Trophoblast cell (in vitro differentiated cells and primary cell): ENCODE measurements around the gene DAB1.

Experiments used
- DNase-seq, 2 donors: peaks; one replicate each; pipeline ENCODE4 v3.0.0-alpha.2; 2016
- H2AFZ ChIP-seq: 2 replicates; pipeline ENCODE4 v1.6.1; 2013; ENCODE audit warnings: low read length, moderate library complexity, mild to moderate bottlenecking; ENCODE audit not compliant: insufficient read depth, poor library complexity
- H2AK5ac ChIP-seq: 2 replicates; pipeline ENCODE4 v1.6.1; 2013; ENCODE audit warnings: mild to moderate bottlenecking, low read length
- H2BK120ac ChIP-seq: 2 replicates; pipeline ENCODE4 v1.6.1; 2013; ENCODE audit warnings: low read length, mild to moderate bottlenecking, moderate library complexity; ENCODE audit not compliant: insufficient read depth, poor library complexity
- H2BK12ac ChIP-seq: 2 replicates; pipeline ENCODE4 v1.6.1; 2013; ENCODE audit warnings: mild to moderate bottlenecking, low read length, moderate library complexity
- H2BK5ac ChIP-seq: 2 replicates; pipeline ENCODE4 v1.6.1; 2013; ENCODE audit warnings: low read length, low read depth, moderate library complexity, mild to moderate bottlenecking; ENCODE audit not compliant: poor library complexity
- H3K14ac ChIP-seq: 2 replicates; pipeline ENCODE4 v1.6.1; 2013; ENCODE audit warnings: mild to moderate bottlenecking, low read length
- H3K18ac ChIP-seq: 2 replicates; pipeline ENCODE4 v1.6.1; 2013; ENCODE audit warnings: mild to moderate bottlenecking, low read length
- H3K23ac ChIP-seq: 2 replicates; pipeline ENCODE4 v1.6.1; 2013; ENCODE audit warnings: low read length
- H3K27ac ChIP-seq: 2 replicates; pipeline ENCODE4 v1.5.1; 2013; ENCODE audit warnings: low read depth, mild to moderate bottlenecking, inconsistent platforms, low read length, moderate library complexity
- H3K27me3 ChIP-seq: 2 replicates; pipeline ENCODE4 v1.6.1; 2013; ENCODE audit warnings: inconsistent platforms, mild to moderate bottlenecking, low read length, moderate library complexity; ENCODE audit not compliant: insufficient read depth
- H3K36me3 ChIP-seq, 2 experiments: 1 replicate in 1 of 2; 2 replicates in 1 of 2; pipeline ENCODE4 v1.6.1; 2013; ENCODE audit warnings: low read length in 2 of 2, mild to moderate bottlenecking in 2 of 2, moderate library complexity in 1 of 2; ENCODE audit not compliant: insufficient read depth in 2 of 2, control insufficient read depth in 1 of 2
- H3K4ac ChIP-seq: 2 replicates; pipeline ENCODE4 v1.6.1; 2013; ENCODE audit warnings: low read depth, mild to moderate bottlenecking, low read length, moderate library complexity
- H3K4me1 ChIP-seq, 2 experiments: 1 replicate in 1 of 2; 2 replicates in 1 of 2; pipeline ENCODE4 v1.6.1; 2013; ENCODE audit warnings: low read length in 2 of 2, mild to moderate bottlenecking in 2 of 2, moderate library complexity in 1 of 2; ENCODE audit not compliant: insufficient read depth in 2 of 2, control insufficient read depth in 1 of 2
- H3K4me2 ChIP-seq: 2 replicates; pipeline ENCODE4 v1.6.1; 2013; ENCODE audit warnings: inconsistent platforms, mild to moderate bottlenecking, low read length, moderate library complexity
- H3K4me3 ChIP-seq: 2 replicates; pipeline ENCODE4 v1.5.1; 2013; ENCODE audit warnings: mild to moderate bottlenecking, low read depth, low read length, inconsistent platforms
- H3K79me1 ChIP-seq: one replicate; pipeline ENCODE4 v1.6.1; 2013; ENCODE audit warnings: low read length
- H3K79me2 ChIP-seq: 2 replicates; pipeline ENCODE4 v1.6.1; 2013; ENCODE audit warnings: low read length, mild to moderate bottlenecking; ENCODE audit not compliant: control insufficient read depth, insufficient read depth, poor library complexity
- H3K9ac ChIP-seq: 2 replicates; pipeline ENCODE4 v1.6.1; 2013; ENCODE audit warnings: mild to moderate bottlenecking, low read length
- H3K9me3 ChIP-seq: 2 replicates; pipeline ENCODE4 v1.6.1; 2013; ENCODE audit warnings: low read depth, mild to moderate bottlenecking, control low read depth, inconsistent platforms, low read length; ENCODE audit not compliant: insufficient read depth
- H4K12ac ChIP-seq: 2 replicates; pipeline ENCODE4 v1.6.1; 2013; ENCODE audit warnings: low read depth, mild to moderate bottlenecking, low read length, moderate library complexity
- H4K8ac ChIP-seq: 2 replicates; pipeline ENCODE4 v1.6.1; 2013; ENCODE audit warnings: low read depth, mild to moderate bottlenecking, low read length, moderate library complexity
- H4K91ac ChIP-seq: one replicate; pipeline ENCODE4 v1.6.1; 2013; ENCODE audit warnings: low read depth, mild to moderate bottlenecking, low read length, moderate library complexity
- WGBS: extraction: QIAGEN DNeasy Blood & Tissue Kit; methylation state at CpG from one replicate; pipeline ENCODE4 v1.1.7; 2013; ENCODE audit warnings: missing lambda C conversion rate; ENCODE audit not compliant: insufficient read length, insufficient coverage; ENCODE audit errors: extremely low coverage; 5-methylcytosine and 5-hydroxymethylcytosine counted together

DAB1 gene

DNA sequence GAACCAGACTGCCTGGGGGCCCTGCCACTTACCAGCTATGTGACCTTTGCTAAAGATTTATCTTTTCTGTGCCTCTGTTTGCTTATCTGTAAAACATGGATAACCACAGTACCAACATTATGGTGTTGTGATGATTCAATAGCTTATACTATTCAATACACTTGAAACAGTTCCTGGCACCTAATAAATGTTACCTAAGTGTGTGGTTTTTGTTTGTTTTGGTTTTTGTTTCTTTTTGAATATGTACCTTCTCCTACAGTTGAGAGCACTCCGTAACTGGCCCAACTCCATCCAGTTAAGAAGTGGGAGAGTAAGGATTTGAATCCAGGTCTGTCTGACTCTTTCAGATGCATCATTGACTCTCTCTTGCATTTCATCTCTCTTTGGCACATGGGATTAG is 332.2 kb downstream of the DAB1 start:
- Histone ChIP-seq H3K4me2 (no peak overlapping the region), H3K79me1 (no peaks in the 10 kb centered on the region), H4K91ac (no peak overlapping the region), H3K27me3 (no peaks in the 10 kb centered on the region), H3K23ac (no peak overlapping the region), H2AFZ (no peak overlapping the region), H2BK5ac (no peak overlapping the region), H3K79me2 (no peaks in the 10 kb centered on the region), H3K4ac (no peak overlapping the region), H2BK120ac (no peak overlapping the region), H3K4me1 (no peaks in the 10 kb centered on the region), H3K18ac (no peak overlapping the region), H3K14ac (no peak overlapping the region), H3K4me3 (no peak overlapping the region), H3K9ac (no peak overlapping the region), H3K36me3 (no peaks in the 10 kb centered on the region), H4K8ac (no peak overlapping the region), H2BK12ac (no peak overlapping the region), H3K27ac (no peak overlapping the region), H4K12ac (no peak overlapping the region), H3K9me3 (no peaks in the 10 kb centered on the region), H2AK5ac (no peak overlapping the region)
- no CpG with 5 or more reads among the region's 1 CpG for WGBS
- DNase-seq: no peak

GRCh38 chr1:57089855-57090254 is 334.0 kb downstream of the DAB1 start:
- no peak overlapping the region for H3K4ac ChIP-seq
- no peaks in the 10 kb centered on the region for H3K9me3 ChIP-seq
- H3K14ac ChIP-seq: no peak overlapping the region
- no peak overlapping the region for H2AK5ac ChIP-seq
- no peak overlapping the region for H3K23ac ChIP-seq
- no peak overlapping the region for H2BK120ac ChIP-seq
- H4K8ac ChIP-seq: no peak overlapping the region
- H3K36me3 ChIP-seq: no peaks in the 10 kb centered on the region
- H3K79me2 ChIP-seq: no peaks in the 10 kb centered on the region
- no peak overlapping the region for H3K9ac ChIP-seq
- no peaks in the 10 kb centered on the region for H3K27me3 ChIP-seq
- no peak overlapping the region for H4K91ac ChIP-seq
- no peak overlapping the region for H2AFZ ChIP-seq
- no peaks in the 10 kb centered on the region for H3K79me1 ChIP-seq
- WGBS: no CpG with 5 or more reads among the region's 3 CpGs
- no peak overlapping the region for H2BK12ac ChIP-seq
- no peak overlapping the region for H3K18ac ChIP-seq
- H4K12ac ChIP-seq: no peak overlapping the region
- H3K4me1 ChIP-seq: no peaks in the 10 kb centered on the region
- H2BK5ac ChIP-seq: no peak overlapping the region
- H3K4me3 ChIP-seq: no peak overlapping the region
- DNase-seq: peak; percentile 6 to 11
- no peak overlapping the region for H3K27ac ChIP-seq
- H3K4me2 ChIP-seq: no peak overlapping the region

DNA sequence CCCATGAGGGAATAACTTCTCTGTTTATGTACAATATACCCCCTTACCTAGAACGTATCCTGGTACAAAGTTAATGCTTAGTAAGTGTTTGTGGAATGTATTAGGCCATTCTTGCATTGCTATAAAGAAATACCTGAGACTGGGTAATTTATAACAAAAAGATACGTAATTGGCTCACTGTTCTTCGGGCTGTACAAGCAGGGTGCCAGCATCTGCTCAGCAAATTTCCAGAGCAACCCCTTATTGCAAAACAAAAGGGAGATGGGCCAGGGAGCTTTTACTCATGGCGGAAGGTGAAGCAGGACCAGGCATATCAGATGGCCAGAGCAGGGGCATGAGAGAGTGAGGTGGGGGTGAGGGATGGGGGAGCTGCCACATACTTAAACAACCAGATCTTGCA is 334.6 kb downstream of the DAB1 start:
- no peaks in the 10 kb centered on the region for H3K4me1 ChIP-seq
- no peak overlapping the region for H3K4me2 ChIP-seq
- no peaks in the 10 kb centered on the region for H3K79me1 ChIP-seq
- H4K12ac ChIP-seq: no peak overlapping the region
- no peak overlapping the region for H2BK12ac ChIP-seq
- H2AFZ ChIP-seq: no peak overlapping the region
- no peak overlapping the region for H3K4ac ChIP-seq
- H3K79me2 ChIP-seq: no peaks in the 10 kb centered on the region
- no peak overlapping the region for H3K4me3 ChIP-seq
- H2BK5ac ChIP-seq: no peak overlapping the region
- H2AK5ac ChIP-seq: no peak overlapping the region
- H3K18ac ChIP-seq: no peak overlapping the region
- no peak overlapping the region for H3K23ac ChIP-seq
- DNase-seq: peak; percentile 56 to 74
- H3K36me3 ChIP-seq: no peaks in the 10 kb centered on the region
- no peaks in the 10 kb centered on the region for H3K9me3 ChIP-seq
- no peak overlapping the region for H3K27ac ChIP-seq
- WGBS: no CpG with 5 or more reads among the region's 4 CpGs
- H4K8ac ChIP-seq: no peak overlapping the region
- no peak overlapping the region for H4K91ac ChIP-seq
- no peak overlapping the region for H2BK120ac ChIP-seq
- H3K14ac ChIP-seq: no peak overlapping the region
- no peaks in the 10 kb centered on the region for H3K27me3 ChIP-seq
- no peak overlapping the region for H3K9ac ChIP-seq

DNA sequence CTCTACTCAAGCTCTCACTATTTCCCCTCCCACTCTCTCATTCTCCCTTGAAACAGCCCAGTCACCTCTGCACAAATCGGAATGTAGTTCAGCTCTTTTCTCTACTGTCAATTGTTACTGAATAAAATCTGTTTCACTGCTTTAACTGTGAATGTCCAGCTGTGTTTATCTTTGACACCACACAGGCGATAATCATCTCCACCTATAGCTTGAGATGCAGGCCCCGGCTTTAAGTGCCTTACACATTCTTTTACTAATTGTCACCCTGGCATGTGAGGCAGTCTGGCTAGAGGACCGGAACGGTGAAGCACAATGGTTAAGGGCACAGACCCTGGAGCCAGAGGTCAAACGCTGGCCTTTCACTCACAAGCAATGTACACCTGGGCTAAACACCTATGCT is 335.2 kb downstream of the DAB1 start:
- Histone ChIP-seq H3K9ac (no peak overlapping the region), H2AFZ (no peak overlapping the region), H2BK5ac (no peak overlapping the region), H3K4me3 (no peak overlapping the region), H4K91ac (no peak overlapping the region), H3K36me3 (no peaks in the 10 kb centered on the region), H3K79me2 (no peaks in the 10 kb centered on the region), H3K23ac (no peak overlapping the region), H2BK12ac (no peak overlapping the region), H4K8ac (no peak overlapping the region), H2BK120ac (no peak overlapping the region), H3K79me1 (no peaks in the 10 kb centered on the region), H3K14ac (no peak overlapping the region), H3K4ac (no peak overlapping the region), H3K4me1 (no peaks in the 10 kb centered on the region), H2AK5ac (no peak overlapping the region), H3K18ac (no peak overlapping the region), H3K27me3 (no peaks in the 10 kb centered on the region), H3K9me3 (no peaks in the 10 kb centered on the region), H3K4me2 (no peak overlapping the region), H4K12ac (no peak overlapping the region), H3K27ac (no peak overlapping the region)
- DNase-seq: peak; percentile 84 to 87
- no CpG with 5 or more reads among the region's 6 CpGs for WGBS
